Neuronal stem cell (in vitro differentiated cells): ENCODE results near the gene ANKS1A.
A peak's percentile ranks its signal among the peaks of the same experiment; 100 is the strongest.

Experiments used
- DNase-seq: peaks from one replicate; pipeline ENCODE4 v3.0.0-alpha.2; 2013; ENCODE audit warnings: low spot score
- H2AFZ ChIP-seq: one replicate; pipeline ENCODE4 v1.6.1; 2013; ENCODE audit warnings: mild to moderate bottlenecking, low read length, inconsistent platforms
- H2AK5ac ChIP-seq: 2 replicates; pipeline ENCODE4 v1.6.1; 2013; ENCODE audit warnings: low read depth, mild to moderate bottlenecking, inconsistent platforms, low read length, moderate library complexity, mixed read lengths
- H2BK120ac ChIP-seq: 2 replicates; pipeline ENCODE4 v1.6.1; 2013; ENCODE audit warnings: low read depth, mild to moderate bottlenecking, inconsistent platforms, low read length, moderate library complexity, mixed read lengths
- H2BK12ac ChIP-seq: one replicate; pipeline ENCODE4 v1.6.1; 2013; ENCODE audit warnings: low read length, inconsistent platforms
- H2BK15ac ChIP-seq: 2 replicates; pipeline ENCODE4 v1.6.1; 2013; ENCODE audit warnings: mild to moderate bottlenecking, low read length, inconsistent platforms, mixed read lengths
- H2BK5ac ChIP-seq: one replicate; pipeline ENCODE4 v1.6.1; 2013; ENCODE audit warnings: inconsistent platforms, mild to moderate bottlenecking, low read length, moderate library complexity
- H3K14ac ChIP-seq: one replicate; pipeline ENCODE4 v1.6.1; 2013; ENCODE audit warnings: low read length, inconsistent platforms
- H3K18ac ChIP-seq: 2 replicates; pipeline ENCODE4 v1.6.1; 2013; ENCODE audit warnings: low read length, inconsistent platforms
- H3K23ac ChIP-seq: 2 replicates; pipeline ENCODE4 v1.6.1; 2013; ENCODE audit warnings: low read depth, mild to moderate bottlenecking, mixed read lengths, low read length, inconsistent platforms; ENCODE audit not compliant: poor library complexity
- H3K27ac ChIP-seq: replicated peaks from 3 replicates; pipeline ENCODE4 v1.5.1; 2013; ENCODE audit warnings: low read length, inconsistent platforms
- H3K27me3 ChIP-seq, 3 experiments: 2 replicates each; pipeline ENCODE4 v1.6.1; 2013; ENCODE audit warnings: low read length in 3 of 3, mild to moderate bottlenecking in 2 of 3, inconsistent platforms in 1 of 3, low read depth in 1 of 3, mixed read lengths in 1 of 3, moderate library complexity in 1 of 3; ENCODE audit not compliant: control insufficient read depth in 3 of 3, insufficient read depth in 3 of 3
- H3K36me3 ChIP-seq, 2 donors: replicated peaks in 1 of 2; 2 replicates each; pipeline ENCODE4 v1.6.1; 2013; ENCODE audit warnings: low read length in 2 of 2; ENCODE audit not compliant: control insufficient read depth in 2 of 2, insufficient read depth in 2 of 2
- H3K4ac ChIP-seq: 2 replicates; pipeline ENCODE4 v1.6.1; 2013; ENCODE audit warnings: inconsistent platforms, mild to moderate bottlenecking, low read length, moderate library complexity
- H3K4me1 ChIP-seq, 2 donors: 1 replicate in 1 of 2; 2 replicates in 1 of 2; pipeline ENCODE4 v1.6.1; 2013; ENCODE audit warnings: low read length in 2 of 2, low read depth in 1 of 2; ENCODE audit not compliant: control insufficient read depth in 2 of 2, insufficient read depth in 1 of 2
- H3K4me2 ChIP-seq: one replicate; pipeline ENCODE4 v1.6.1; 2013; ENCODE audit warnings: mild to moderate bottlenecking, low read length, inconsistent platforms; ENCODE audit not compliant: insufficient read depth, poor library complexity, severe bottlenecking
- H3K4me3 ChIP-seq, 2 donors: 2 replicates each; pipeline ENCODE4 v1.5.1; 2013; ENCODE audit warnings: low read length in 2 of 2, mild to moderate bottlenecking in 2 of 2, inconsistent platforms in 1 of 2, moderate library complexity in 1 of 2
- H3K79me1 ChIP-seq: one replicate; pipeline ENCODE4 v1.6.1; 2013; ENCODE audit warnings: low read depth, mild to moderate bottlenecking, inconsistent platforms, low read length, moderate library complexity
- H3K9ac ChIP-seq: one replicate; pipeline ENCODE4 v1.6.1; 2013; ENCODE audit warnings: mild to moderate bottlenecking, low read depth, low read length, inconsistent platforms; ENCODE audit not compliant: poor library complexity
- H3K9me3 ChIP-seq, 2 donors: replicated peaks in 1 of 2; 2 replicates each; pipeline versions ENCODE3 to v1.6.1; 2013; ENCODE audit warnings: low read length in 2 of 2, mild to moderate bottlenecking in 2 of 2, inconsistent platforms in 1 of 2, low read depth in 1 of 2, mixed read lengths in 1 of 2, moderate library complexity in 1 of 2; ENCODE audit not compliant: control insufficient read depth in 2 of 2, insufficient read depth in 1 of 2
- H4K8ac ChIP-seq: one replicate; pipeline ENCODE4 v1.6.1; 2013; ENCODE audit warnings: low read depth, mild to moderate bottlenecking, inconsistent platforms, low read length, moderate library complexity
- H4K91ac ChIP-seq: one replicate; pipeline ENCODE4 v1.6.1; 2013; ENCODE audit warnings: low read length, low read depth, mild to moderate bottlenecking, inconsistent platforms; ENCODE audit not compliant: poor library complexity
- WGBS, 2 donors: extraction: QIAGEN DNeasy Blood & Tissue Kit; methylation state at CpG; one replicate each; pipeline ENCODE4 v1.1.7; 2013; ENCODE audit warnings: missing lambda C conversion rate in 2 of 2, mixed read lengths in 1 of 2; ENCODE audit not compliant: insufficient read length in 2 of 2, insufficient replicate concordance in 1 of 2; ENCODE audit errors: extremely low coverage in 2 of 2; 5-methylcytosine and 5-hydroxymethylcytosine counted together

The ANKS1A gene

DNA sequence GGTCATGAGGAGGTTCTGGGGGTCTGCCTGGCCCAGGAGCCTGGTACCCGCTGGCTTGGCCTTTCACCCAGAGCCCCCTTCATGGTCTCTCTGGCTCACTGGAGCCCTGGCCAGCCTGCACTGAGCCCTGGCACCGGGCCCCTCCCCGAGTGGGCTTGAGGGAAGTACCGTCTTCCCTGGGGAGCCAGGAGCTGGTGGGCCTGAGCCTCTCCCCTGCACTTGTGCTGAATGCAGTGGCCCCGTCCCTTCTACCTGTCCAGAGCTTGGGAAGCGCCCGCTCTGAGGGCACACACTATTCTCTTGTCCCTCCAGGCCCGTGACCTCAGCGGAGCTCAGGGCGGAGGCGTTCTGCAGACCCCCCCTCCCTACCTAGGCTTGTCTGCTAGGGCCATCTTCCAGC, 189.8 kb downstream of the ANKS1A start:
- Histone ChIP-seq H3K27me3 (no peaks in the 10 kb centered on the region), H2BK120ac (no peak overlapping the region), H3K23ac (no peak overlapping the region), H4K8ac (no peak overlapping the region), H3K4me1 (peaks cover 1 to 8% of the 10 kb centered on the region in 2 donors), H2AK5ac (no peak overlapping the region), H3K14ac (no peak overlapping the region), H3K4me3 (no peak overlapping the region), H2BK5ac (peak overlapping the region; percentile 95), H3K27ac (no peak overlapping the region), H3K9me3 (no peaks in the 10 kb centered on the region), H3K4ac (no peak overlapping the region), H3K36me3 (peaks cover 24 to 45% of the 10 kb centered on the region in 2 donors), H2AFZ (no peak overlapping the region), H3K4me2 (no peak overlapping the region), H3K9ac (no peak overlapping the region), H3K18ac (no peak overlapping the region), H3K79me1 (peaks cover 5% of the 10 kb centered on the region), H2BK15ac (no peak overlapping the region), H4K91ac (no peak overlapping the region), H2BK12ac (no peak overlapping the region)
- WGBS, 2 donors: no CpG with 5 or more reads among the region's 11 CpGs
- DNase-seq: no peak

GRCh38 chr6:35079311-35080000, 190.4 kb downstream of the ANKS1A start:
- no peak overlapping the region for H2BK120ac ChIP-seq
- H3K4ac ChIP-seq: no peak overlapping the region
- peaks cover 24 to 48% of the 10 kb centered on the region in 2 donors for H3K36me3 ChIP-seq
- no peak overlapping the region for H2AFZ ChIP-seq
- WGBS, 2 donors: no CpG with 5 or more reads among the region's 23 CpGs
- no peak overlapping the region for H2AK5ac ChIP-seq
- H3K9ac ChIP-seq: no peak overlapping the region
- peak overlapping the region; percentile 43 for H4K8ac ChIP-seq
- H2BK15ac ChIP-seq: no peak overlapping the region
- peaks cover 5% of the 10 kb centered on the region for H3K79me1 ChIP-seq
- H3K23ac ChIP-seq: no peak overlapping the region
- H3K4me1 ChIP-seq: peaks cover 1 to 8% of the 10 kb centered on the region in 2 donors
- H3K9me3 ChIP-seq: no peaks in the 10 kb centered on the region
- no peak overlapping the region for H3K18ac ChIP-seq
- H2BK12ac ChIP-seq: no peak overlapping the region
- peak overlapping the region in 1 of 2 donors; percentile 6 for H3K4me3 ChIP-seq
- peak overlapping the region; percentile 95 for H2BK5ac ChIP-seq
- H3K14ac ChIP-seq: no peak overlapping the region
- H4K91ac ChIP-seq: no peak overlapping the region
- no peak for DNase-seq
- H3K27ac ChIP-seq: no peak overlapping the region
- no peaks in the 10 kb centered on the region for H3K27me3 ChIP-seq
- H3K4me2 ChIP-seq: no peak overlapping the region

DNA sequence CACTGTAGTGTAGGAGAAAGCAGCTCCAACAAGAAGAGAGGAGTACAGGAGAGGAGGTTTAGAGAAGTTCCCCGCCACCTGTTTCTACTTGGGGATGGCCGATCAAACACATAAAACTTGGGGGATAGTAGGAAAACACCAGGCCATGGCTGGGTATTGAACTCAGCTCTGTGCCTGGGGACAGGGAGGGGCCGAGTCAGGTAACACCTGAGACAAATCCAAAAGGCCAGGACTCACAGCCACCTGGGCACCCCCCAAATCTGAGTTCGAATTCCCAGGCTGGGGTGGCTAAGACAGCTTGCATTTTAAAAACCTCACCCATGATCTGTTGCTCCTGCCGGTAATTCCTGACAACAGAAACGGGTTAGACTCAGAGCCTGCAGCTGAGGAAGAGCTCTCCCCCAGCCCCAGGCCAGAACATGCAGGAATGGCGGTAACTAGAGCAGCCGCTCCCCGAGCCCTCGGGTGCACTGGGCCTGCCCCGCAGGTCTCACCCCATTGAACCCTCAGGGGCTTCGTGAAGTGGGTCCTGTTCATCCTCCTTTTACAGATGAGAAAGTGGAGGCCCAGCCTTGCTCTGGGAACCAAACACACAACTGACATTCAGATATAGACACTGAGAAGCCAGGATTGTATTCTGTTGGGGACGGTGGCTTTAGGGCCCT, 191.1 kb downstream of the ANKS1A start:
- no peak for DNase-seq
- Histone ChIP-seq H3K4me2 (no peak overlapping the region), H2AK5ac (no peak overlapping the region), H3K36me3 (peaks cover 24 to 55% of the 10 kb centered on the region in 2 donors), H3K23ac (no peak overlapping the region), H3K4me1 (peaks cover 1 to 8% of the 10 kb centered on the region in 2 donors), H2BK12ac (no peak overlapping the region), H3K14ac (no peak overlapping the region), H3K79me1 (peaks cover 5% of the 10 kb centered on the region), H3K27ac (no peak overlapping the region), H4K91ac (no peak overlapping the region), H4K8ac (no peak overlapping the region), H2BK15ac (no peak overlapping the region), H3K9ac (no peak overlapping the region), H3K9me3 (no peaks in the 10 kb centered on the region), H3K27me3 (no peaks in the 10 kb centered on the region), H2BK5ac (no peak overlapping the region), H3K4ac (no peak overlapping the region), H3K18ac (no peak overlapping the region), H3K4me3 (no peak overlapping the region), H2AFZ (no peak overlapping the region), H2BK120ac (no peak overlapping the region)
- no CpG with 5 or more reads among the region's 13 CpGs for WGBS, 2 donors

DNA sequence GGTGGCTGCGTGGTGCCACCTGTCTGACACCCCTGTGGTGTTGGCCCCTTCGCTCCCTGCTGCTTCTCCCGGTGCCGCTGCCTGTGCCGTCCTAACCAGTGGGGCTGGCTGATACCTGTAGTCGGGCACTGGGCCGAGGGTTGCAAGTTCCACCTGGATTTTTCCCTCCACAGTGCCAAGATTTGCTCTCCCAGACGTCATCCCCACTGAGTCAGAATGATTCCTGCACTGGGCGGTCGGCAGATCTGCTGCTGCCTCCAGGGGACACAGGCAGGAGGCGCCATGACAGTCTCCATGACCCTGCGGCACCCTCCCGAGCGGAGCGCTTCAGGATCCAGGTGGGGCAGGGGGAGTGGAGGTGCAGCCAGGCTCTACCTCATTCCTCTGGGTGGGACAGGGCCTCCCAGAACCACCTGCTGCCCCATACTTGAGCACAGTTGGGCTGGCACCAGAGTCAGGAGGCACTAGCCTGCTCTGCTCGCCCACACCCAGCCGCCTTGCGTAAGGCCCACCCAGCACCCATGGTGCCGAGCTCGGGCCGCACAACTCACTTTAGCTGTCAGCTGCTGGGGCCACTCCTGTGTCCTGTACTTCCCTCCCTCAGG, 191.9 kb downstream of the ANKS1A start:
- H3K23ac ChIP-seq: peak overlapping the region; percentile 44
- no peaks in the 10 kb centered on the region for H3K27me3 ChIP-seq
- peak overlapping the region; percentile 65 for H4K8ac ChIP-seq
- H2AK5ac ChIP-seq: no peak overlapping the region
- H3K4me1 ChIP-seq: peaks cover 1 to 8% of the 10 kb centered on the region in 2 donors
- no peak overlapping the region for H3K27ac ChIP-seq
- WGBS, 2 donors: no CpG with 5 or more reads among the region's 21 CpGs
- H2BK15ac ChIP-seq: no peak overlapping the region
- H3K9me3 ChIP-seq: no peaks in the 10 kb centered on the region
- peaks cover 5% of the 10 kb centered on the region for H3K79me1 ChIP-seq
- peak overlapping the region in 1 of 2 donors; percentile 36 for H3K4me3 ChIP-seq
- peaks cover 24 to 62% of the 10 kb centered on the region in 2 donors for H3K36me3 ChIP-seq
- no peak overlapping the region for H2AFZ ChIP-seq
- H4K91ac ChIP-seq: no peak overlapping the region
- H2BK12ac ChIP-seq: no peak overlapping the region
- H2BK120ac ChIP-seq: no peak overlapping the region
- H3K14ac ChIP-seq: peak overlapping the region; percentile 38
- no peak for DNase-seq
- no peak overlapping the region for H3K9ac ChIP-seq
- H2BK5ac ChIP-seq: no peak overlapping the region
- H3K4ac ChIP-seq: no peak overlapping the region
- H3K4me2 ChIP-seq: no peak overlapping the region
- H3K18ac ChIP-seq: peak overlapping the region; percentile 76
